Measurements from ENCODE around the gene CNDP1. TPM values are rescaled to one million over a fixed set of nuclear protein-coding genes. Genes with fewer than 3 reads are reported as not detected.

CNDP1 gene
- polyA plus RNA-seq, 1 donor (not counting 4 experiments of a cell fraction or from before 2014, with no cell fraction given), result not detected

DNA sequence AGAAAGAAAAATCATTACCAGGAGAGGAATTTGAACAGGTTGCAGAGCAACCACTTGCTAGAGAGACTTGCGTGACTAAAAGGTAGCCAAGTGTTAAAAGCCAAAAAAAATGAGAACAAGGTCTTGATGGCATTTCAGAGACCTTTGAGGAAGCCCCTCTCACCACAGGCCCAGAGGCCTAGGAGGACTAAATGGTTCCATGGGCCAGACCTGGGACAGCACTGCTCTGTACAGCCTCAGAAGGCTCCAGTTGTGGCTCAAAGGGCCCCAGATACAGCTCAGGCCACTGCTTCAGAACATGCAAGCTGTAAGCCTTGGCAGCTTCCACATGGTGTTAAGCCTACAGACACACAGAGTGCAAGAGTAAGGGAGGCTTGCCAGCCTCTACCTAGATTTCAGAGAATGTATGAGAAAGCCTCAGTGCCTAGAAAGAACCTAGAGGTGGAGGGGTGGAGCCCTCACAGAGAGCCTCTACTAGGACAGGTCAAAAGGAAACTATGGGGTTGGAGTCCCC lies 15.3 kb downstream of the CNDP1 start:
- no peaks in the 10 kb centered on the region for H3K9me1 ChIP-seq (ENCODE audit: control insufficient read depth, extremely low read depth, insufficient read depth, low read length)
- no peak overlapping the region for H3K4me3 ChIP-seq (ENCODE audit: control insufficient read depth in 2 of 3, extremely low read depth in 1 of 3, insufficient read depth in 2 of 3, low read depth in 1 of 3, low read length in 3 of 3)
- TF ChIP-seq CTCF (optimal IDR thresholded peaks at IDR 0.05 in 1 of 3, IDR thresholded peaks at IDR 0.05 in 1 of 3, conservative IDR thresholded peaks at IDR 0.05 in 1 of 3; ENCODE audit: extremely low read depth in 1 of 3, insufficient read depth in 2 of 3, low read length in 3 of 3) (no peak), EZH2 (IDR thresholded peaks at IDR 0.05; ENCODE audit: low read length) (no peak)
- H3K4me1 ChIP-seq (ENCODE audit: control insufficient read depth, extremely low read depth, insufficient read depth, low read length), result no peaks in the 10 kb centered on the region
- no peaks in the 10 kb centered on the region for H3K9me3 ChIP-seq (ENCODE audit: control insufficient read depth, low read depth, low read length)
- FAIRE-seq (no peak), DNase-seq (ENCODE audit: low read depth, low spot score) (no peak)
- no peak overlapping the region for H3K27ac ChIP-seq (ENCODE audit: control insufficient read depth, insufficient read depth, low read length)
- dilution Hi-C loops (cut with MboI; ENCODE audit: extremely low pct_ligation_motif_present, low sequenced_read_pairs), result no loop called here
- H3K36me3 ChIP-seq (ENCODE audit: control insufficient read depth in 2 of 2, extremely low read depth in 1 of 2, insufficient read depth in 2 of 2, low read length in 2 of 2), result no peaks in the 10 kb centered on the region
- no peak overlapping the region for H2AFZ ChIP-seq (ENCODE audit: control insufficient read depth, low read length)
- peaks cover 4% of the 10 kb centered on the region for H3K27me3 ChIP-seq (ENCODE audit: control insufficient read depth, extremely low read depth, insufficient read depth, low read length)
- no peak overlapping the region for H3K9ac ChIP-seq (ENCODE audit: control insufficient read depth, extremely low read depth, insufficient read depth, low read length)
- H3K4me2 ChIP-seq (ENCODE audit: control insufficient read depth, extremely low read depth, insufficient read depth, low read depth, low read length), result no peak overlapping the region
- no peaks in the 10 kb centered on the region for H3K79me2 ChIP-seq (ENCODE audit: control insufficient read depth, insufficient read depth, low read length)
- no peaks in the 10 kb centered on the region for H4K20me1 ChIP-seq (ENCODE audit: control insufficient read depth, extremely low read depth, insufficient read depth, low read length)

DNA sequence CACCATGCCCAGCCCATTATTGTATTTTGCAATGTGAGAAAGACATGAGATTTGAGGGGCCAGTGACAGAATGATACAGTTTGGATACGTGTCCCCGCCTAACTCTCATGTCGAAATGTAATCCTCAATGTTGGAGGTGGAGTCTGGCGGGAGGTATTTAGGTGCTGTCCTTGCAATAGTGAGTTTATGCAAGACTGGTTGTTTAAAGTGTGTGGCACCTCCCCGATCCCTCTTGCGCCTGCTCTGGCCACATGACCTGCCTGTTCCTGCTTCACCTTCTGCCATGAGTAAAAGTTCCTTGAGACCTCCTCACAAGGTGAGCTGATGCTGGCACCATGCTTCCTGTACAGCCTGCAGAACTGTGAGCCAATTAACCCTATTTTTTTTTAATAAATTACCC lies 16.6 kb downstream of the CNDP1 start:
- no peak overlapping the region for H2AFZ ChIP-seq (ENCODE audit: control insufficient read depth, low read length)
- H3K9ac ChIP-seq (ENCODE audit: control insufficient read depth, extremely low read depth, insufficient read depth, low read length), result no peak overlapping the region
- no peak overlapping the region for H3K27ac ChIP-seq (ENCODE audit: control insufficient read depth, insufficient read depth, low read length)
- no peaks in the 10 kb centered on the region for H3K4me1 ChIP-seq (ENCODE audit: control insufficient read depth, extremely low read depth, insufficient read depth, low read length)
- DNase-seq (ENCODE audit: low read depth, low spot score) (no peak), FAIRE-seq (no peak)
- no peak overlapping the region for H3K4me3 ChIP-seq (ENCODE audit: control insufficient read depth in 2 of 3, extremely low read depth in 1 of 3, insufficient read depth in 2 of 3, low read depth in 1 of 3, low read length in 3 of 3)
- dilution Hi-C loops (cut with MboI; ENCODE audit: extremely low pct_ligation_motif_present, low sequenced_read_pairs), result no loop called here
- H3K27me3 ChIP-seq (ENCODE audit: control insufficient read depth, extremely low read depth, insufficient read depth, low read length), result peaks cover 4% of the 10 kb centered on the region
- no peaks in the 10 kb centered on the region for H3K36me3 ChIP-seq (ENCODE audit: control insufficient read depth in 2 of 2, extremely low read depth in 1 of 2, insufficient read depth in 2 of 2, low read length in 2 of 2)
- no peaks in the 10 kb centered on the region for H3K9me3 ChIP-seq (ENCODE audit: control insufficient read depth, low read depth, low read length)
- no peak overlapping the region for H3K4me2 ChIP-seq (ENCODE audit: control insufficient read depth, extremely low read depth, insufficient read depth, low read depth, low read length)
- H3K79me2 ChIP-seq (ENCODE audit: control insufficient read depth, insufficient read depth, low read length), result no peaks in the 10 kb centered on the region
- no peaks in the 10 kb centered on the region for H4K20me1 ChIP-seq (ENCODE audit: control insufficient read depth, extremely low read depth, insufficient read depth, low read length)
- no peaks in the 10 kb centered on the region for H3K9me1 ChIP-seq (ENCODE audit: control insufficient read depth, extremely low read depth, insufficient read depth, low read length)
- TF ChIP-seq EZH2 (IDR thresholded peaks at IDR 0.05; ENCODE audit: low read length), result no peak
- TF ChIP-seq CTCF (optimal IDR thresholded peaks at IDR 0.05 in 1 of 3, IDR thresholded peaks at IDR 0.05 in 1 of 3, conservative IDR thresholded peaks at IDR 0.05 in 1 of 3; ENCODE audit: extremely low read depth in 1 of 3, insufficient read depth in 2 of 3, low read length in 3 of 3), result no peak
